Measurements from ENCODE around the gene SMIM5.
"Not testable (repeated sequence)": the region's sequence is repeated elsewhere in the genome, so short reads cannot be mapped to it uniquely, and the experiment has no call there.

The SMIM5 gene, protein sequence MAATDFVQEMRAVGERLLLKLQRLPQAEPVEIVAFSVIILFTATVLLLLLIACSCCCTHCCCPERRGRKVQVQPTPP

DNA sequence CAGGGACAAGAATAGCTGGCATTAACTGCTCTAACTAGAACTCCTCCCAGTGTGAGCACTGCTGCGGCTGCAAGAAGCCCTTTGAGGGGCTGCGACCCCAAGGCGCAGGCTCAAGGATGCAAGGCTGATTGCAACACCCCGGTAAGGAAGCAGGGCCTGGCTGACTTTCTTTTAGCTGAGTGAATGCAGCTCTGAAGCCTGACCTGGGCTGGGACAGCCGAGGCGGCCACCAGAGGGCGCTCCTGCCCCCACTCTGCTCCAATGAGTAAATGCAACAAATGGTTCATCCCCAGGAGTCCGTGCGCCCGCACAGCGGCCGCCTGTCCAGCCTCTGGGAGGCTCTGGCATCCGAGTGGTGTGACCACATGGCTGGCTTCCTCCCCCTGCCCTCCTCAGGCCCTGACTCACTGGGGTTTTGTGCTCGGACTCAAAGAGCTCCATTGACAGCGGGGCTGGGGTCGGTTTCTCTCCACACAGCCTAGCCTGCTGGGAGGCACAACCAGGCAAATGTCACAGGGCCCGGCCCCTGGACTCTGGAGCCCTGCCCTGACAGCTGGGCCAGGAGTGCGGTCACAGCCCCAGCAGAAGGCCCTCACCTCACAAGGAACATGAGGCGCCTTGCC, at the start of gene SMIM5:
Gene SMIM5 (plus strand): TSS at position 572 of the 623 bp plus-strand sequence. CDS start 6,768 bp downstream, outside the sequence.
- peak; percentile 90 for DNase-seq

DNA sequence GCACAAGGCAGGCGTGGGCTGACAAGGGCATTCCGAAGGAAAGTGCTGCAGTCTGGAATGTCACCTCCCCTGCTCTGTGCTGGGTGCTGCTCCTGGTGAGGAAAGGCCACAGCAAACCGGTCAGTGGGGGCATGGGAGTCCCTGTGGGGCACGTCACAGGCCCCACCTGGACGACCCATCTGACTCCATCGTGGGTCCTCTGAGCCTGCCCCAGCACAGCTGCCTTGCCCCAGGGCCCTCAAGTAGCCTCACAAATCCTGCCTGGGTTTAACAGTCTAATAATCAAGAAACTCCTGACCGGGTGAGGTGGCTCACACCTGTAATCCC, 48.4 kb upstream of the SMIM5 start:
- no peak for DNase-seq

DNA sequence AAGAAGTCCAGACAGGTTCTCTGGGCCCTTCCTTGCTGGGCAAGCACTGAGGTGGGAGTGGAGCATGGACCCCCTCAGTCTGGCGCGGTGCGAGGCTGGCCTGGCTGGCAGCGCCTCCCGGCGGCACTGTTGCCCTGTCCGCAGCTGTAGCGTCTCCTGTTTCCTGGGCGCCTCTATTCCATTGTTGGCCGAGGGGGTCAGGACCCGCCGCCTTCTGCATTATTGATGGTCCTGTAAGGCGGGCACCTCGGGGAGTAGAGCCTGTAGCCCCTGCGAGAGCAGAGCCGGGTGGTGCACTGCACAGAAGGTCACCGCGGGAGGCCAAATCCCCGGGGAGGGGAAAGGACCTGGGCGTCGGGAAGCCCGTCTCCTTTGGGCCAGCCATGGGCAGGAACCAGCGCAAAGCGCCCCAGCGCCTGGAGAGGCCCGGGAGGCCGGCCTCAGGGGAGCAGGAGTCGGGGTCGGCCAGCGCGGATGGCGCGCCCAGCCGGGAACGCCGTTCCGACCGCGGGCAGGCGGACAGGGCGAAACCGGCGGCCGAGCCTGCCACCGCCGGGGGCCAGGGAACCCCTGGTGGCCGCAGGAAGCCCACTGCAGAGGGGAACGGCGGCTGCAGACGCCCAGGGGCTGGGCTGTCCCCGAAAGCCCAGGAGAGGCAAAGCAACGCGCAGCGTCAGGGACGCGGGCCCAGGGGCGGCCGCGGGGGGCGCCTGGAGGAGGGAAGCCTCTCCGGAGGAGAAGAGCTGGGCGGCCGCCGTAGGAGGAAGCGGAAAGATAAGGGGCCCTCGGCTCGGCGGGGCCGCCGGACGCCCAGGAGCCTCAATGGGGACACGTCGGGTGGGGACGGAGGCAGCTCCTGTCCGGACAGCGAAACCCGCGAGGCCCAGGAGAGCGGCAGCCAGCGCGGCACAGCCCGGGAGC, 45.3 kb upstream of the SMIM5 start, which contains the start of gene MYO15B:
Gene MYO15B (plus strand): TSS at position 126 of the 921 bp plus-strand sequence. CDS start 258 bp downstream, at position 384.
- DNase-seq, result peak; percentile 86

DNA sequence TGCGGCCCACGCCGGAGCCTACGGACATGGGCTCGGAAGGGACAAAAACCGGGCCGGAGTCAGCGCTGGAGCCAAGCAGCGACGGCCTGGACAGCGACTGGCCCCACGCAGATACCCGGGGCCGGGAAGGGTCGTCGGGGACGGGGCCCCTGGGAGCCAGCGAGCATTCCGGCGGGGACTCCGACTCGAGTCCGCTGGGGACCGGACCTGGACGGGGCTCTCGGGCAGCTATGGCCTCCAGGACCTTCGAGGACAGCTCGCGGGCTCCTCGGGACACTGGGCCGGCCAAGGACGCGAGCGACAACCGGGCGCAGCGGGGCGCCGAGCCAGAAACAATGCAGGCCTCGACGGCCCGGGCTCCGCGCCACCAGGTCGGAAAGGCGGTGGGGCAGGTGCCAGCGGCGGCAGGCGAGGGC, 44.6 kb upstream of the SMIM5 start:
- peak; percentile 76 for DNase-seq

DNA sequence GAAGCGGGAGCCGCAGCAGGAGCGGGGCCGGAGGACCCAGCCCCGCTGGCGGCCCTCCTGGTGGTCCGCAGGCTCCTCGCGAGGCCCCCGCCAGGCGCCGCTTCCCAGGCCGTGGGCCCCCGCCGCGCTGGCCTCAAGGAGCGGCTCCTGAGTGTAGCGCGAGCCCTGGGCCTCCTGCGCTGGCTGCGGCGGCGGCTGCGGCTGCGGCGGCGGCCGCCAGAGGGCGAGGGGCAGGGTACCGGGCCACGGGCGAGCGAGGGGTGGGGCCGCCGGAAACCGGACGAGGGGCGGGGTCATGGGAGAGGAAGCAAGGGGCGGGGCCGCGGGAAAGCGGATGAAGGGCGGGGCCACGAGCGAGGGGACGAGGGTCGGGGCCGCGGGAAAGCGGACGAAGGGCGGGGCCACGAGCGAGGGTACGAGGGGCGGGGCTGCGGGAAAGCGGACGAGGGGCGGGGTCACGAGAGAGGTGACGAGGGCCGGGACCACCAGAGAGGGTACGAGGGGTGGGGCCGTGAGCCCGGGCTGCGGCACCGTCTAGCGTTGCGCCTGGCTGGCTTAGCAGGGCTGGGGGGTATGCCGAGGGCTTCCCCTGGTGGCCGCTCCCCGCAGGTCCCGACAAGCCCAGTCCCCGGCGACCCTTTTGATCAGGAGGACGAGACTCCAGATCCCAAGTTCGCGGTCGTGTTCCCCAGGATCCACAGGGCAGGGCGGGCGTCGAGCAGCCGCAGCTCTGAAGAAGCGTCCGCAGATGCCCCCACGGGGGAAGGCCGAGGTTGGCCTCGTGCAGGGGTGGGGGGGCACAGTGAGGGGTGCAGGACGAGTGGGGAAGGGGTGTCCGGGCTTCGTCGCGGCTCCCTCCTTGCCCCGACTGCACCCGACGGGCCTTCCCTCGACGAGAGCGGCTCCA, 44.0 kb upstream of the SMIM5 start:
- peak; percentile 98 for DNase-seq

DNA sequence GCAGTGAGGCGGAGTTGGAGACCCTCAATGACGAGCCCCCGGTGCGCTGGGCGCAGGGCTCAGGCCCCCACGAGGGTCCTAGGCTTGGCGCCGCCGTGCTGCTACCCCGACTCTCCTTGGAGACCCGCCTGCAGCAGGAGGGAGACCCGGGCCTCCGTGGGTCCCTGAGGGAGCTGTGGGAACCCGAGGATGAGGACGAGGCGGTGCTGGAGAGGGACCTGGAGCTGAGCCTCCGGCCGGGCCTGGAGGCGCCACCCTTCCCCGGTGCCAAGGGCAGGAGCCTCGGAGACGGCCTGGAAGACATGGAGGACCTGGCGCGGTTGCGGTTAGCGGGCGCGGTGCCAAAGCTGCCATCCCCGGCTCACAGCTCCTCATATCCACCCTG, 43.3 kb upstream of the SMIM5 start:
- DNase-seq, result no peak

DNA sequence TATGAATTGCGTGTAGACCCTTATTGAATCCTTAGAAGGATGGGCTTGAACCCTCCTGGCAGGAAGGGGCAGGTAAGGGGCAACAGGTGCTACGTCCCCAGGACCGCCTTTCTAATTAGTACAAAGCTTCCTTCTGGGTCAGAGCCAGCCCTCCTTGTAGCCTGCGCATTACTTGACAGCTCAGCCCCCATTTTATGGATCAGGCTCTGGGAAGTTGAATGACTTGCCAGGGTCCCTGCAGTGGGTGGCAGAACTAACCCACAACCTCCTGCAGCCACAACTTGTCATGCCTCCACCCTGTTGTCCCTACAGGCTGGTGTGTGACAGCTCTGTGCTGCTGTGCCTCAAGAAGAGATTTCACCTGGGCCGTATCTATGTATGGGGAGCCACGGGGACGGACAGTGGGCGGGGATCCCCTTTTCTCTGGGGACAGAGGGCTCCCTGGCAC, 42.9 kb upstream of the SMIM5 start:
- no peak for DNase-seq

DNA sequence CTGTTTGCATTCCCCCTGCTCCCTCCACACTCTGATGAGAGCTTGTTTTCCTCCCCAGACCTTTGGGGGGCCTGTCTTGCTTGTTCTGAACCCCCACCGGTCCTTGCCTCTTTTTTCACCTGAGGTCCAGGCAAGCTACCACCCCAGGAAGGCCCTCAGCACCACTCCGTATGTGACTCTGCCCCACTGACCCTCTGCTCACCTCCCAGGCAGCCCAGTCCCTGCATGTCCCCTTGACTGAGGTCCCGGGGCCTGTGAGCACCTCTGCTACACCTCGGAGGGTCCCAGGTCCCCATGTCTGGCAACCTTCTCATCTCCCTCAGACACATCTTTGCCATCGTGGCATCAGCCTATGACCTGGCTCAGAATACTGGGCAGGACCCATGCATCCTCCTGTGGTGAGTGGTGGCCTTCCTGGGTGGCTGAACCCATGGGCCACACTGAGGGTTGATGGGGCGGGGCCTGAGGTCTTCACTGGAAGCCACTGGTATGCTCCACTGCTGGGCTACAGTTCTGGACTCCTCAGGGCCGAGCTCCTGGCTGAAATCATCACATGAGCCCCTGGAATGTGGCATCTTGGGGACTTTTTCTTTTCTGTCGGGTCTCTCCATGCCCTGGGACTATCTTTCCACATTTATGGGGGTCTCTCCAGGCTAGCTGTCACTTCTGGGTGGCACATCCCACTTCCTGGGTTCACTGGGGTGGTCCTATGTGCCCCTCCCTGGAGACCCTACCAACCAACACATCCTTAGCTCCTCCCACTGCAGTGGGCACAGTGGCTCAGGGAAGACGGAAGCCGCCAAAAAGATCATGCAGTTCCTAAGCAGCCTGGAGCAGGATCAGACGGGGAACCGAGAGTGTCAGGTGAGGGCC, 42.1 kb upstream of the SMIM5 start:
- no peak for DNase-seq

DNA sequence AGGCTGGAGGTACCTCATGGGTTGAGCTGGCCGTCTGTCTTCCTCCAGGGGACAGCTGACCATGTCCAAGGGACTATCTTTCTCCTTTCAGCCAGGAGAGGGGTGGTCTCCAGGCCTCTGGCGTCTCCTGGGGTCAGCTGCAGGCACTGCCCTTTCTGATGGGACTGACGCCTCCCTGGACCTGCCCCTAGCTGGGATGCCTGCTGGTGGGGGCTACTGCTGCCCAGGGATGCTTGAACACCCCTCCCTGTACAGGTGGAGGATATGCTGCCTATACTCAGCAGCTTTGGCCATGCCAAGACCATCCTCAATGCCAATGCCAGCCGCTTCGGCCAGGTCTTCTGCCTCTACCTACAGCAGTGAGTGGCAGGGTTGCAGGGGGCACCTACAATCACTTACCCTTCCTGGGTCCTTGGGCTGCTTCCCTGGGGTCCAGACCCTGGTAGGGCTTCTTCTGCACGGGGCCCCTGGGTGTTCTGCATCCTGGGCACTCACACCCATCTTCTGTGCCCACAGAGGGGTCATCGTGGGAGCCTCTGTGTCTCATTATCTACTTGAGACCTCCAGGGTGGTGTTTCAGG, 41.4 kb upstream of the SMIM5 start:
- no peak for DNase-seq

DNA sequence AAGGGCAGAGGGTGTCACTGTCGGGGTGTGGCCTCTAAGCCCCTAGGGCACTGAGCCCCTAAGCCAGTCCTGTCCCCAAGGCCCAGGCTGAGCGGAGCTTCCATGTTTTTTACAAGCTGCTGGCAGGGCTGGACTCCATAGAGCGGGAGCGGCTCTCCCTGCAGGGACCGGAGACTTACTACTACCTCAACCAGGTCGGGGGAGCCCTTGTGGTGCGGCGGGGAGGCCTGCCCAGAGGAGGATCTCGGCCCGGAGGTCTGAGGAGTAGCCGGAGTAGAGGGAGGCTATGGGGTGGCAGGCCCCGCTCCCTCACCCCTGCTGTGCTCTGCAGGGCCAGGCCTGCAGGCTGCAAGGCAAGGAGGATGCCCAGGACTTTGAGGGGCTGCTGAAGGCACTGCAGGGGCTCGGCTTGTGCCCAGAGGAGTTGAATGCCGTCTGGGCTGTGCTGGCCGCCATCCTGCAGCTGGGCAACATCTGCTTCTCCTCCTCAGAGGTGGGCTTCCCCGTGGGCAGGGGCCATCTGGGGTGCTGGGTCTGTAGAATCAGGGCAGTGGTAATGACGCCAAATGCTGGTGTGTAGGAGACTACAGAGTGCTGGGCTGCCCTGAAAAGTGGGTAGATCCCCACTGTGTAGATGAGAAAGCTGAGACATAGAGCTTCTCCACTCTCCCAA, 40.8 kb upstream of the SMIM5 start:
- DNase-seq, result no peak

DNA sequence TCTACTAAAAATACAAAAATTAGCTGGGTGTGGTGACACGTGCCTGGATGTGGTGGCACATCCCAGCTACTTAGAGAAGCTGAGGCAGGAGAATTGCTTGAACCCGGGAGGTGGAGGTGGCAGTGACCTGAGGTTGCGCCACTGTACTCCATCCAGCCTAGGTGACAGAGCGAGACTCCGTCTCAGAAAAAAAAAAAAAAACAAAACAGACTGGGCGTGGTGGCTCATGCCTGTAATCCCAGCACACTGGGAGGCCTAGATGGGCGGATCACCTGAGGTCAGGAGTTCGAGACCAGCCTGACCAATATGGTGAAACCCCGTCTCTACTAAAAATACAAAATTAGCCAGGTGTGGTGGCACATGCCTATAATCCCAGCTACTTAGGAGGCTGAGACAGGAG, 39.8 kb upstream of the SMIM5 start:
- not testable (repeated sequence) for DNase-seq

DNA sequence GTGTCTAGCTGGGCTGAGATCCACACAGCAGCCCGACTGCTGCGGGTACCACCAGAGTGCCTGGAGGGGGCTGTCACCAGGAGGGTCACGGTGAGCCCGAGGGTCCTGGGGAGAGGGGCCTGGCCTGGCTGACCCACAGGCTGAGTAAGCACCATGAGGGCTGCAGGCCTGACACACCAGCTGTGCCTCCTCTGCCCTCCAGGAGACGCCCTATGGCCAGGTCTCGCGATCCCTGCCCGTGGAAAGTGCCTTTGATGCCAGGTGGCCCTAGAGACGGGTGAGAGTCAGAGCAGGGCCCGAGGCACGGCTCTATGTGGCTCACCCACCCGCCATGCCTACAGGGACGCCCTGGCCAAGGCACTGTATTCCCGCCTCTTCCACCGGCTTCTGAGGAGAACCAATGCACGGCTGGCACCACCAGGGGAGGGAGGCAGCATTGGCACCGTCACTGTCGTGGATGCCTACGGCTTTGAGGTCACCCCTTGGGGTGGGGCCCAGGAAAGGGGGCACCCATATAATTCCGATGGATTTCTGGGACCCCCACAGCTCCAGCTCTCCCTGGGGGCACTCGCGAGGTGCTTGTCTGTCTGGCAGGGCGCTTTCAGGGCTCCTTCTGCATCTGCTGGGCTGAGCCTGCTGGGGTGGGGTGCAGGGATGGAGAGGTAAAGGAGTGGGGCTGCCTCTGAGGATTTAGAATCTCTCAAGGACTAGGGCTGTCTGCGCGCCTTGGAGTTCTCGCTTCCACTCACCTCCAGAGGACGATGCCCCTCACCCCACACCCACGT, 38.5 kb upstream of the SMIM5 start:
- no peak for DNase-seq

DNA sequence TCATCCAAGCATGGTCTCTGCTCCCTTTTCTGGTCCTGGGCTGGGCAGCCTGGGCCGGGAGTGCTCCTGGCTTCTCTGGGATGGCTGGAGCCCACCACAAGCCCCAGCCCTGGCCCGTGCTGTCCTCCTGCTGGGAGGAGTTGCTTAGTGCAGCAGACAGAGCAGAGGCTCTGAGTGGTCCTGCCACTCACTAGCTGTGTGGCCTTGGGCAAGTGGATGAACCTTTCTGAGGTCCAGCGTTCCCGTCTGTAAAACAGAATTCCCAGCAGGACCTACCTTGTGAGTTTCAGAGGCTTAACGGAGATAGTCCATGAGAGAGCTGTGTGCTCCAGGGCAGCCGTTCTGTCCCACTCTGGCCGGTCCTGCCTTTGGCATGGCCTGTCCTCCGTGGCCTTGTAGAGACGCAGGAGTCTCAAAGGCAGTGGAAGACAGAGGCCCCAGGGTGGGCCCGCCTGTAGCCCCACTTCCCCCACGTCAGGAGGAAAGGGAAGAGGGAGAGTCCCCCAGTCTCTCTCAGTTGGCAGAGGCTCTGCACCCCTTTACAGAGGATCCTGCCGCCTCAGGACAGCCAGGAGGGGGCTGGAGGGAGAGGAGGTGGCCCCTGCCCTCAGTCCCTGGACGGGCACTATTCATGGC, 37.8 kb upstream of the SMIM5 start:
- DNase-seq, result no peak

DNA sequence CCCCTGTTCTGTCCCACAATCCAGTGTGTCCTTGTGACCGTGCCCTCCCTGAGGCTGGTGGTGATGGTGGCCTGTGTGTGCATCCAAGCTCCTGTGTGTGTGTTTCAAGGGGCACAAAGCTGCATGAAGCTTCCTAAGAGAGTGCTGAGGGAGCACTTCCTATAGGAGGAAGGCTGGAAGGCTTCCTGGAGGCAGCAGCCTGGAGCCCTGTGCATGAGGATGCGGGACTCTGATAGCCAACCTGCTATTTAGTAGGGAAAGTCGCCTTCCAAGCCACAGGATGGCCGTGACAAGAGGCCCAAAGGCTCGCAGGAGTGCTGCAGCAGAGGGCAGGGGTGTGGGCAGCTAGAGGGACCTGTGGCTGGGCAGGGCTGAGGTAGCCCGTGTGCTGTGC, 37.3 kb upstream of the SMIM5 start:
- DNase-seq, result no peak

DNA sequence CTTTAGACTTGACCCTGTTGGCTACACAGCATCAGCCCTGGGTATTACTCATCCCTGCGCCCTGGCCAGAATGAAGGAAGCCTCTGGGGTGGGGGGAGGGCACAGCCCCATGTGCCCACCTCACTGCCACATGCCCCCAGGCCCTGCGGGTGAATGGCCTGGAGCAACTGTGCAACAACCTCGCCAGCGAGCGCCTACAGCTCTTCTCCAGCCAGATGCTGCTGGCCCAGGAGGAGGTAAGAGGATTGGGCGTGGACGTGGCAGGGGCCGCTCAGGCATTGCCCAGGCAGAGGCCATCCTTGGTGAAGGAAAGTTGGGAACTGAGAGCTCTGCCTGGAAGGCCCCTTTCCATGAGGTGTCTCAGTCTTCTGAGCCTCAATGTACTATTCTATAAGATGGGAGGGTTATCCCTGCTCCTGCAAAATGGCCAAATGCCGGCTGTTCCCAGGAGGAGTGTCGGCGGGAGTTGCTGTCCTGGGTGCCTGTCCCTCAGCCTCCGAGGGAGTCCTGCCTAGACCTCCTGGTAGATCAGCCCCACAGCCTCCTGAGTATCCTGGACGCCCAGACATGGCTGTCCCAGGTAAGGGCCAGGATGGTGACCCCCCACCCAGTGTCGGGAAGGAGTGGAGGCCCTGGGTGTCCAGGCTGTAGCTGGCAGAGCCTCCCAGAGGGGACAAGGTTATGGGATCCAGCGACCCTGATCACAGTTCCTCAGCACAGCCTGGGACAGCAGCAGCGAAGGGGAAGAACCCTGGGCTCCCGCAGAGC, 36.7 kb upstream of the SMIM5 start:
- no peak for DNase-seq

DNA sequence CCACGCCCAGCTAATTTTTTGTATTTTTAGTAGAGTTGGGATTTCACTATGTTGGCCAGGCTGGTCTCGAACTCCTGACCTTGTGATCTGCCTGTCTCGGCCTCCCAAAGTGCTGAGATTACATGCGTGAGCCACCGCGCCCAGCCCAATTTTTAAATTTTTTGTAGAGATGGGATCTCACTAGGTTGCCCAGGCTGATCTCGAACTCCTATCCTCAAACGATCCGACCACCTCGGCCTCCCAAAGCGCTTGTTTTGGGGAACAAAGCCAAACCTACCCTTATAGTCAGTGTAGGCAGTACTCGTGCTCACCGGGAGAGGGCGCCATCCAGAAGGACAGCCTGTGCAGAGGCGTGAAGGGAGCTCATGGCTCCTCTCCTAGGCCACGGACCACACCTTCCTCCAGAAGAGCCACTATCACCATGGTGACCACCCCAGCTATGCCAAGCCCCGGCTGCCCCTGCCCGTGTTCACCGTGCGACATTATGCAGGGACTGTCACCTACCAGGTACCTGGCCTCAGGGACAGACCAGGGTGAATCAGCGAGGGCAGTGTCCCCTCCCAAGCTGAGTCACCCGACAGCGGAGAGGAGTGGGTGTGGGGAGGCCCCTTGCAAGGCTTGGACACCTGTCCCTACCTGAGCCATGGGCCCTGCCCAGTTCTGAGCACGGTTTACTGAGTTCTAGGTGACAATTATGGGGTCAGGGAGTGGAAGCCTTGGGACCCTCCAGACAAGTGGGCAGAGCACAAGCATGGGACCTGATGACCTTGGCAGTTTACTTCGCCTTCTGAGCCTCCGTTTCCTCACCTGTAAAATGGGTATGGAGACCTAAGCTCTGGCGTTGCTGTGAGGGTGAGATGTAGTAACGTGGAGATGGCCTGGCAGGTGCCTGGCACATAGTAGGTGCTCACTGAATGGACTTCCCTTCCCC, 31.9 kb upstream of the SMIM5 start:
- peak; percentile 55 for DNase-seq

DNA sequence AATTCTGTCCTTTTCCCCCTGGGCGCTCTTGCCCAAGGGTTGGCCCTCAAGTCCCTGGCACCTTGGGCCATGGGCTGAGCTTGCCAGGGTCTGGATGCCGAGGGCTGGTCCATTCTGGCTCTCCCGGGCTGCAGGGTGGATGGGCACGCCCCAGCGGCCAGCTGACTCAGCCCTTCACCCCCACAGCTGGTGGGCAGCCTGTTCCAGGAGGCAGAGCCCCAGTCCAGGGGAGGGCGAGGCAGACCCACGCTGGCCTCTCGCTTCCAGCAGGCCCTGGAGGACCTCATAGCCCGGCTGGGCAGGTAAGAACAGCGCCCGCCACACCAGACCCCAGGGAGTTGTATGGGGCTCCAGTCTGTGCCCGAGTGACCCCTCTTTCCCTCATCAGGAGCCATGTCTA, 30.6 kb upstream of the SMIM5 start:
- DNase-seq, result no peak

DNA sequence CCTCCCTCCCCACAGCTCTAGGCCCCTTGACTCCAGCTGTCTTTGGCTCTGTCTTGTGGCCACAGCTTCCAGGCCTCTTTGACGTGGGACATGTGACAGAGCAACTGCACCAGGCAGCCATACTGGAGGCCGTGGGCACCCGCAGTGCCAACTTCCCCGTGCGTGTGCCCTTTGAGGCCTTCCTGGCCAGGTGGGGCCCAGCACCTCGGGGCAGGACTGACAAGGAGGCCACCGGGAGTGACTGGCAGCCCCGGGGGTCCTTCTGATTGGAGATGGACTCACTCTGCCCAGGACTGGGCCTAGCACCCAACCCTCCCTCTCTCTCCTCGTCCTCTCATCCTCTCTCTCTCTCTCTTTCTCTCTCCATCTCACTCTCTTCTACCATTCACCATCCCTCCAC, 30.1 kb upstream of the SMIM5 start:
- no peak for DNase-seq
